ENCODE results near the gene PTGES.
"Not testable (repeated sequence)": the region's sequence is repeated elsewhere in the genome, so short reads cannot be mapped to it uniquely, and the experiment has no call there.

The PTGES gene

GRCh38 chr9:129752900-129753729 is at the start of gene PTGES:
PTGES (minus strand) TSS chr9:129753042; CDS start chr9:129753012, 30 bp downstream.
- peak; percentile 39 for DNase-seq

GRCh38 chr9:129801504-129801903 is 48.7 kb upstream of the PTGES start:
- DNase-seq, result no peak

GRCh38 chr9:129798973-129799372 is 46.1 kb upstream of the PTGES start:
- DNase-seq, result no peak

GRCh38 chr9:129796029-129796428 is 43.2 kb upstream of the PTGES start:
- not testable (repeated sequence) for DNase-seq

GRCh38 chr9:129794549-129794948 is 41.7 kb upstream of the PTGES start:
- no peak for DNase-seq

GRCh38 chr9:129786481-129786880 is 33.6 kb upstream of the PTGES start:
- DNase-seq, result no peak

GRCh38 chr9:129785866-129786265 is 33.0 kb upstream of the PTGES start:
- DNase-seq, result no peak

GRCh38 chr9:129784970-129785369 is 32.1 kb upstream of the PTGES start:
- not testable (repeated sequence) for DNase-seq

- peak; percentile 61 for DNase-seq
Measured at GRCh38 chr9:129783516-129784361, 30.9 kb upstream of the PTGES start.

- no peak for DNase-seq
Measured at GRCh38 chr9:129781981-129782380, 29.1 kb upstream of the PTGES start.

GRCh38 chr9:129781131-129781530 is 28.3 kb upstream of the PTGES start:
- no peak for DNase-seq

- no peak for DNase-seq
Measured at GRCh38 chr9:129779560-129780190, 26.8 kb upstream of the PTGES start.

- no peak for DNase-seq
Measured at GRCh38 chr9:129778469-129778868, 25.6 kb upstream of the PTGES start.

- no peak for DNase-seq
Measured at GRCh38 chr9:129777769-129778130, 24.9 kb upstream of the PTGES start.

GRCh38 chr9:129776938-129777768 is 24.3 kb upstream of the PTGES start:
- no peak for DNase-seq

GRCh38 chr9:129776566-129776937 is 23.7 kb upstream of the PTGES start:
- no peak for DNase-seq

- DNase-seq, result not testable (repeated sequence)
Measured at GRCh38 chr9:129776096-129776495, 23.3 kb upstream of the PTGES start.

GRCh38 chr9:129775448-129775798 is 22.6 kb upstream of the PTGES start:
- no peak for DNase-seq

- no peak for DNase-seq
Measured at GRCh38 chr9:129774791-129775447, 22.1 kb upstream of the PTGES start.

GRCh38 chr9:129773262-129774048 is 20.6 kb upstream of the PTGES start:
- DNase-seq, result no peak

- no peak for DNase-seq
Measured at GRCh38 chr9:129770741-129771140, 17.9 kb upstream of the PTGES start.
